ENCODE measurements around the gene DAP. TPM values are rescaled to one million over a fixed set of nuclear protein-coding genes. Genes with fewer than 3 reads are reported as not detected.
"Not testable (repeated sequence)": the region's sequence is repeated elsewhere in the genome, so short reads cannot be mapped to it uniquely, and the experiment has no call there.

DAP gene
- polyA plus RNA-seq, 2 donors = 20.0 to 27.7 TPM

DNA sequence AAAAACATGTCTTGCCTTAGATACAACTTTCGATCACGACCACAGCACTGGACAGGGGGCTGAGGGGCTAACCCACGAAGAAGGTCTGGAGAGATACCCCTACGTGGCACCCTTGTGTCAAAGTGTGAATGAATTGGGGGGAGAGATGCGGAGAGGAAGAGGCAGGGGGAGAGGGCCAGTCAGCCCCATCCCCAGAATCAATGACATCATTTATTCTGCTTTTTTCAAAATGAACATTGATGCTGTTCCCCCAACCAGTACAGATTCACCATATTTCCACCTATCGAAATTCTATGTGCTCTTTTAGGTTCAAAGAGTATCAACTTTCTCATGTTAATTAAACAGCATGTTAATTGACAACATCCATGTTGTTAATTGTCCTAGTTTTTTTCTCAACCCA lies 32.4 kb downstream of the DAP start:
- Histone ChIP-seq H3K4me1 (ENCODE audit: control insufficient read depth in 2 of 2, insufficient read depth in 2 of 2, low read length in 1 of 2) (peaks cover 0 to 10% of the 10 kb centered on the region in 2 donors), H3K4me3 (ENCODE audit: low read depth in 1 of 2, low read length in 2 of 2) (no peak overlapping the region), H3K27me3 (ENCODE audit: control insufficient read depth in 1 of 2, insufficient read depth in 2 of 2, low read length in 2 of 2) (no peaks in the 10 kb centered on the region), H3K36me3 (ENCODE audit: control insufficient read depth in 2 of 2, insufficient read depth in 2 of 2, low read length in 1 of 2) (peaks cover 0 to 4% of the 10 kb centered on the region in 2 donors), H3K27ac (ENCODE audit: low read depth in 2 of 2, low read length in 1 of 2) (no peak overlapping the region), H3K9me3 (ENCODE audit: control insufficient read depth in 2 of 2, insufficient read depth in 1 of 2, low read depth in 1 of 2, low read length in 1 of 2) (no peaks in the 10 kb centered on the region)
- 86 to 95% methylated on average over 6 of the region's 6 CpGs for WGBS, 2 donors

DNA sequence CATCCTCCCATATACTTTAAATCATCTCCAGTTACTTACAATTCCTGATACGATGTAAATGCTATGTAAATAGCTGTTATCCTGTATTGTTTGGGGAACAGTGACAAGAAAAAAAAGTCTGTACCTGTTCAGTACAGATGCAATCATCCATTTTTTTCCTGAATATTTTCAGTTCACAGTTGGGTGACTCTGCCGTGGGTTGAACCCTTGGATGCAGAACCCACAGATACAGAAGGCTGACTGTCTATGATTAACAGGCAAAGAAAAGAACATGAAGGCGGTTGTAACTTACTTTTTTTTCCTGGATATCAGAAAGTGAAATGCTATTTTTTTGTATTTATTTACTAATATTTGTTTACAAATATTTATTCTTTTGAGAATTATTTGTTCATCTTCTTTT lies 33.2 kb downstream of the DAP start:
- Histone ChIP-seq H3K27ac (ENCODE audit: low read depth in 2 of 2, low read length in 1 of 2) (no peak overlapping the region), H3K9me3 (ENCODE audit: control insufficient read depth in 2 of 2, insufficient read depth in 1 of 2, low read depth in 1 of 2, low read length in 1 of 2) (no peaks in the 10 kb centered on the region), H3K27me3 (ENCODE audit: control insufficient read depth in 1 of 2, insufficient read depth in 2 of 2, low read length in 2 of 2) (no peaks in the 10 kb centered on the region), H3K4me1 (ENCODE audit: control insufficient read depth in 2 of 2, insufficient read depth in 2 of 2, low read length in 1 of 2) (peaks cover 0 to 10% of the 10 kb centered on the region in 2 donors), H3K4me3 (ENCODE audit: low read depth in 1 of 2, low read length in 2 of 2) (no peak overlapping the region), H3K36me3 (ENCODE audit: control insufficient read depth in 2 of 2, insufficient read depth in 2 of 2, low read length in 1 of 2) (peaks cover 0 to 4% of the 10 kb centered on the region in 2 donors)
- WGBS, 2 donors = 85 to 89% methylated on average over 3 of the region's 3 CpGs

DNA sequence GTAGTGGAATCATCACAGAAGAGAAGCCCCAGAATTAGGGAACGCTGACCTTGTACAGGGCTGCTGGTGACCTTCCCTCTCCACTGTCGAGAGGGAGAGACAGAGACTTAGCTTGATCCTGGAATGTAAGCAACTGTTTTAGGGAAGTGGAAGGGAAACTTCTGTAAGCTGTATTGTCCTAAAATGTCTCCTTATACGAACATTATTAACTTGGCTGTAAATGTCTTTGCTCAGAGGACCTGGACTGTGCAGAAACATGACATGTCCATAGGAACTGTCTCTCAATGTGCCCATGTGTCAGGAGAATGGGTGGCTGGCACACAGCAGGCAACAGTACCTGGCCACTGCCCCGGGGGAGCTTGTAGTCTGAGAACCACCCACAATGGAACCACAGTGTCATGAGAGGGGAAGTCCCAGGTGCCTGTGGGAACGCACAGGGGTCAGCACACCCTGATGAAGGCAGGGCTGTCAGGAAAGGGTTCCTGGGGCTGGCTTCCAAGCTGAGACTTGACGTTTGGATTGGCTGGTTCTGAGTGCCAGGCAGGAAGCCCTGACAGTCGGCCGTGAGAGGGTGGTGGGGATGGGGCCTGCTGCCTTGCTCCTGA lies 34.0 kb downstream of the DAP start:
- peaks cover 0 to 10% of the 10 kb centered on the region in 2 donors for H3K4me1 ChIP-seq (ENCODE audit: control insufficient read depth in 2 of 2, insufficient read depth in 2 of 2, low read length in 1 of 2)
- WGBS, 2 donors = 53 to 58% methylated on average over 8 of the region's 8 CpGs

DNA sequence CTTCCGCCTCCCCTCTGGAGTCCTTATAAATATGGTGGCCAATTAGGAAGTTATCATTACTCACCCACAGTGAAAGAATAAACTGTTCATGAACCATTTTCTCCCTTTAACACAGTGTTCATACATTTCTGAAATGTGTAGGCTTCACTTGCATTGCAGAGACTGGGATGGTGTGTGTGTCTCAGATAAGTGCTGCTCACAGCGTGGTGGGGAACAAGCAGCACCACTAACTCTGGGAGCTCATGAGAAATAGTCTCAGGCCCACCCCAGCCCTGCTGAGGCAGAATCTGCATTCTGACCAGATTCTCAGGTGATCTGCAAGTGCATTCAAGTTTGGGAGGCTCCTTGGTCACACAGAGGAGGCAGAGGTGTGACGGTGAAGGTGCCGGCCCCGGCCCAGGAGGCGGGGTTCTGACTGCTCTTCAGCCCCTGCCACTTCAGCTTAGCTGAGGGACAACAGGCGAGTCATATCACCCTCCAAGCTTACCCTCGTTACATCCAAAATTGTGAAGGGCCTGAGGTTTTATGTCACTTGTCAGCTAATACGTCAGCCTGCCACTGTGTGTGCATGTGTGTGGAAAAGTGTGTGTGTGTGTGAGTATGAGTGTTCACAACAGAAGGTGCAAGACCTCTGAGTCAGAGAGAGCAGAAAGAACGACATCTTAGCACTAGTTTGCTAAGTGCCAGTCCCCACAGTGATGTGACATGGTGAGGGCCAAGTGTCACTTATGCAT lies 34.7 kb downstream of the DAP start:
- Histone ChIP-seq H3K4me1 (ENCODE audit: control insufficient read depth in 2 of 2, insufficient read depth in 2 of 2, low read length in 1 of 2) (peaks cover 0 to 10% of the 10 kb centered on the region in 2 donors), H3K27ac (ENCODE audit: low read depth in 2 of 2, low read length in 1 of 2) (peak overlapping the region in 1 of 2 donors; percentile 57), H3K9me3 (ENCODE audit: control insufficient read depth in 2 of 2, insufficient read depth in 1 of 2, low read depth in 1 of 2, low read length in 1 of 2) (no peaks in the 10 kb centered on the region), H3K36me3 (ENCODE audit: control insufficient read depth in 2 of 2, insufficient read depth in 2 of 2, low read length in 1 of 2) (peaks cover 0 to 2% of the 10 kb centered on the region in 2 donors), H3K4me3 (ENCODE audit: low read depth in 1 of 2, low read length in 2 of 2) (no peak overlapping the region), H3K27me3 (ENCODE audit: control insufficient read depth in 1 of 2, insufficient read depth in 2 of 2, low read length in 2 of 2) (no peaks in the 10 kb centered on the region)
- 87 to 88% methylated on average over 10 of the region's 10 CpGs for WGBS, 2 donors

More for the DNA sequence above, 34.0 kb downstream of the DAP start:
- Histone ChIP-seq H3K27me3 (ENCODE audit: control insufficient read depth in 1 of 2, insufficient read depth in 2 of 2, low read length in 2 of 2) (no peaks in the 10 kb centered on the region), H3K27ac (ENCODE audit: low read depth in 2 of 2, low read length in 1 of 2) (no peak overlapping the region), H3K36me3 (ENCODE audit: control insufficient read depth in 2 of 2, insufficient read depth in 2 of 2, low read length in 1 of 2) (peaks cover 0 to 4% of the 10 kb centered on the region in 2 donors), H3K9me3 (ENCODE audit: control insufficient read depth in 2 of 2, insufficient read depth in 1 of 2, low read depth in 1 of 2, low read length in 1 of 2) (no peaks in the 10 kb centered on the region), H3K4me3 (ENCODE audit: low read depth in 1 of 2, low read length in 2 of 2) (no peak overlapping the region)

DNA sequence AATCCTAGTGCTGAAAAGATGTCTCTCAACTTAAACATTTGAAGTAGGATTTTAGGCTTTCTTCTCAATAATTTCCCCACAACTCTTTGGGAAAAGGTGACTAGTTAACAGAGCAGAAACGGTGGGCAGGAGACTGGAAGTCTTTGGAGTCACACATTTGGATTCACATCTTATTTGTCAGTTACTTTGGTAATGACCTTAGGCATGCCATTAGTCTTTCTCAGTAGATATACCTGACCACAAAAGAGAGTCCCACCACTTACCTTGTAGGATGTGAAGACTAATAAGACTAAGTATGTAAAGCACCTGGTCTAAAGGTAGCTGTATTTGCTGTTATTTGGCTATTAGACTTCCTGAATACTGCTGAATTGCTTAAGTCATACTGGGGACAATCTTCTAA lies 35.4 kb downstream of the DAP start:
- no peaks in the 10 kb centered on the region for H3K27me3 ChIP-seq (ENCODE audit: control insufficient read depth in 1 of 2, insufficient read depth in 2 of 2, low read length in 2 of 2)
- H3K4me3 ChIP-seq (ENCODE audit: low read depth in 1 of 2, low read length in 2 of 2) = no peak overlapping the region
- H3K36me3 ChIP-seq (ENCODE audit: control insufficient read depth in 2 of 2, insufficient read depth in 2 of 2, low read length in 1 of 2) = peaks cover 0 to 2% of the 10 kb centered on the region in 2 donors
- H3K27ac ChIP-seq (ENCODE audit: low read depth in 2 of 2, low read length in 1 of 2) = peak overlapping the region in 1 of 2 donors; percentile 90
- H3K9me3 ChIP-seq (ENCODE audit: control insufficient read depth in 2 of 2, insufficient read depth in 1 of 2, low read depth in 1 of 2, low read length in 1 of 2) = no peaks in the 10 kb centered on the region
- WGBS, 2 donors = 54 to 58% methylated on average over 1 of the region's 1 CpG
- H3K4me1 ChIP-seq (ENCODE audit: control insufficient read depth in 2 of 2, insufficient read depth in 2 of 2, low read length in 1 of 2) = peaks cover 0 to 10% of the 10 kb centered on the region in 2 donors

DNA sequence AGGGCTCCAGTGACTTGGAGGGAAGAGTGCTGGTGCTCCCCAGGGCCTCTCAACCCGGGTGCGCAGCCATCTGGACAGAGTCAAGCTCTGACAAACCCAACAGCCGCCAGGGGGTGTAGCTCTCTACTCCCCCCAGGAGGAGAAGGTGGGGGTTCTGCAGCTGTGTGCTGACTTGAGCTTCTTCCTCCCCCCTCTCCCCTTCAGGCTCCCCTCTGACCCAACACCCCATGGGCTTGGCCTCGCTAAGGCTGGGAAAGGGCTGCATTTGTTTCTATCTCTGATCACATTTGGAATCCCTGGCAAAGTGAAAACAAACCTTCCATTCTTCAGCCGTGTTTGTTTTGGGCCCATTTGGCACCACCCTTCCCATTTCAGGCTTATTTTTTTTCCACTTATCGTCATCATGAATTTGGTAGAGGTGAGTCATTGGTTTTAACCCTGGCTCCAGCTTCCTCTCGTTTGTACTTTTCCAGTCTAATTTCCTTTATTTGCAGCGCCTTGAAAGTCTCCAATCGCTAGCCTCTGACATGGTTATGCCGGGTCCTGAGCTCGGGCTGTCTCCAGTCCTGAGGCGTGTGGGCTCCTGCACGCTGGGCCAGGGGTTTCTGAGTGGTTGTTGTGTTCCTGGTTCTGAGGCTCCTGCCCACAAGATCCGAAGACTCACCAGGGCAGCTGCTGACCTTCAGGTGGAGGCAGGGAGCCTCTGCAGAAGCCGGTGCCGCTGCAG lies 36.1 kb downstream of the DAP start:
- Histone ChIP-seq H3K4me3 (ENCODE audit: low read depth in 1 of 2, low read length in 2 of 2) (peak overlapping the region; percentile 17 to 30), H3K27me3 (ENCODE audit: control insufficient read depth in 1 of 2, insufficient read depth in 2 of 2, low read length in 2 of 2) (no peaks in the 10 kb centered on the region)
- WGBS, 2 donors = 37 to 40% methylated on average over 16 of the region's 16 CpGs

DNA sequence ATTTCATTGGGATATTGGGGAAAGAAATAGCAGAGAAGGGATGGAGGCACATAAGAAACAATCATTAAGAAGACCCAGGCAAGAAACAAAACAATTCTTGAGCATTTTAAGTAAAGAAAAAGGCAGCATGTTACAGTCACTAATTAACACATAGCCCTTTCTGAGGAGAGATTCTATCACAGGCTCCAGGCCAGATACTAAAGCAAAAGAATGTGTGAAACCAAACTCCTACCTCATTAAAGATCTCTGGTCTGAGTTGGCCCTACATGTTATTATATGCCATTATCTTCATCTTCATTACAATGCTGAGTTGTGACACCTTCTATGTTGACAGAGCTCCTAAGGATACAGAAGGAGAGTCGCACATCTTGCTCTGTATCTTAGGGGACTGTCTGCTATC lies 37.5 kb downstream of the DAP start:
- H3K4me3 ChIP-seq (ENCODE audit: low read depth in 1 of 2, low read length in 2 of 2) = no peak overlapping the region
- H3K27ac ChIP-seq (ENCODE audit: low read depth in 2 of 2, low read length in 1 of 2) = no peak overlapping the region
- no peaks in the 10 kb centered on the region for H3K9me3 ChIP-seq (ENCODE audit: control insufficient read depth in 2 of 2, insufficient read depth in 1 of 2, low read depth in 1 of 2, low read length in 1 of 2)
- peaks cover 0 to 10% of the 10 kb centered on the region in 2 donors for H3K4me1 ChIP-seq (ENCODE audit: control insufficient read depth in 2 of 2, insufficient read depth in 2 of 2, low read length in 1 of 2)
- H3K36me3 ChIP-seq (ENCODE audit: control insufficient read depth in 2 of 2, insufficient read depth in 2 of 2, low read length in 1 of 2) = no peaks in the 10 kb centered on the region
- 97% methylated on average over 1 of the region's 1 CpG for WGBS, 2 donors
- no peaks in the 10 kb centered on the region for H3K27me3 ChIP-seq (ENCODE audit: control insufficient read depth in 1 of 2, insufficient read depth in 2 of 2, low read length in 2 of 2)

More for the DNA sequence above, 36.1 kb downstream of the DAP start:
- Histone ChIP-seq H3K4me1 (ENCODE audit: control insufficient read depth in 2 of 2, insufficient read depth in 2 of 2, low read length in 1 of 2) (peaks cover 0 to 10% of the 10 kb centered on the region in 2 donors), H3K36me3 (ENCODE audit: control insufficient read depth in 2 of 2, insufficient read depth in 2 of 2, low read length in 1 of 2) (peaks cover 0 to under 1% of the 10 kb centered on the region in 2 donors), H3K9me3 (ENCODE audit: control insufficient read depth in 2 of 2, insufficient read depth in 1 of 2, low read depth in 1 of 2, low read length in 1 of 2) (no peaks in the 10 kb centered on the region), H3K27ac (ENCODE audit: low read depth in 2 of 2, low read length in 1 of 2) (peak overlapping the region; percentile 89 to 90)

DNA sequence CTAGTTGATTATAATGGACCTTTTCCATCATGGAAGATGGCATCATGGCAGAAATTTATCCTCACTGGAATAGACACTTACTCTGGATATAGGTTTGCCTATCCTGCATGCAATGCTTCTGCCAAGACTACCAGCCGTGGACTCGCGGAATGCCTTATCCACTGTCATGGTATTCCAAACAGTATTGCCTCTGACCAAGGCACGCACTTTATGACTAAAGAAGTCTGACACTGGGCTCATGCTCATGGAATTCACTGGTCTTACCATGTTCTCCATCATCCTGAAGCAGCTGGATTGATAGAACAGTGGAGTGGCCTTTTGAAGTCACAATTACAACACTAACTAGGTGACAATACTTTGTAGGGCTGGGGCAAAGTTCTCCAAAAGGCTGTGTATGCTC lies 40.3 kb downstream of the DAP start:
- H3K9me3 ChIP-seq (ENCODE audit: control insufficient read depth in 2 of 2, insufficient read depth in 1 of 2, low read depth in 1 of 2, low read length in 1 of 2); H3K36me3 ChIP-seq (ENCODE audit: control insufficient read depth in 2 of 2, insufficient read depth in 2 of 2, low read length in 1 of 2); H3K4me1 ChIP-seq (ENCODE audit: control insufficient read depth in 2 of 2, insufficient read depth in 2 of 2, low read length in 1 of 2); H3K27ac ChIP-seq (ENCODE audit: low read depth in 2 of 2, low read length in 1 of 2); H3K27me3 ChIP-seq (ENCODE audit: control insufficient read depth in 1 of 2, insufficient read depth in 2 of 2, low read length in 2 of 2); H3K4me3 ChIP-seq (ENCODE audit: low read depth in 1 of 2, low read length in 2 of 2): not testable (repeated sequence)
- 98 to 99% methylated on average over 4 of the region's 4 CpGs for WGBS, 2 donors

DNA sequence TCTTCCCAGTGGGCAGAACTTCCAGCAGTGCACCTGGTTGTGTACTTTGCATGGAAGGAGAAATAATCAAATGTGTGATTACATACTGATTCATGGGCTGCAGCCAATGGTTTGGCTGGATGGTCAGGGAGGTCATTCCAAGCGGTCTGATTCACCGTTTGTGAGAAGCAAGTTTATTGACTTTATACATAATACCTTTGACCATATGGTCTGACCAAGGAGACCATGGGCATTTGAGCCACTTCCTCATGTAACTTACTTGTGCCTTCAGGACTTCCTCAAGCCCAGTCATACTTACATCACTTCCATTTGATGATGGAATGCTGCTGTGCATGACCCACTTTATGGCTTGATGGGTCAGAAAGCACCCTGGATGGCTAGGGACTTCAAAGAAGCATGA lies 41.1 kb downstream of the DAP start:
- peaks cover 0 to 3% of the 10 kb centered on the region in 2 donors for H3K4me1 ChIP-seq (ENCODE audit: control insufficient read depth in 2 of 2, insufficient read depth in 2 of 2, low read length in 1 of 2)
- WGBS, 2 donors = 79 to 86% methylated on average over 2 of the region's 2 CpGs

More for the DNA sequence above, 41.1 kb downstream of the DAP start:
- Histone ChIP-seq H3K9me3 (ENCODE audit: control insufficient read depth in 2 of 2, insufficient read depth in 1 of 2, low read depth in 1 of 2, low read length in 1 of 2) (no peaks in the 10 kb centered on the region), H3K27ac (ENCODE audit: low read depth in 2 of 2, low read length in 1 of 2) (no peak overlapping the region), H3K36me3 (ENCODE audit: control insufficient read depth in 2 of 2, insufficient read depth in 2 of 2, low read length in 1 of 2) (no peaks in the 10 kb centered on the region), H3K4me3 (ENCODE audit: low read depth in 1 of 2, low read length in 2 of 2) (no peak overlapping the region), H3K27me3 (ENCODE audit: control insufficient read depth in 1 of 2, insufficient read depth in 2 of 2, low read length in 2 of 2) (no peaks in the 10 kb centered on the region)
